H1 (cell line): ENCODE measurements around the gene GLIPR1. TPM values are rescaled to one million over a fixed set of nuclear protein-coding genes. Genes with fewer than 3 reads are reported as not detected.

Source experiments
- CTCF ChIA-PET: fragments of 300-600 bp; sonication (Branson Sonifier 250); formaldehyde crosslinking; loops from one replicate; lab custom pipeline; 2021; ENCODE audit not compliant: partially characterized antibody; lab: Charles Lee
- POLR2A ChIA-PET: fragments of 300-600 bp; sonication (Branson Sonifier 250); formaldehyde crosslinking; loops from one replicate; lab custom pipeline; 2021; ENCODE audit warnings: inconsistent platforms; ENCODE audit not compliant: partially characterized antibody; lab: Charles Lee
- DNase-seq, 2 experiments: peaks; one replicate each; pipeline versions ENCODE4 v3.0.0 to v3.0.0-alpha.2; 2010 to 2022; ENCODE audit warnings: low spot score in 2 of 2, low read depth in 1 of 2, mixed read lengths in 1 of 2
- FAIRE-seq: peaks from 2 replicates; lab custom pipeline; 2011; peaks lifted over from hg19 to GRCh38; lab: Jason Lieb, UNC
- H2AFZ ChIP-seq: 2 replicates; pipeline ENCODE4 v1.8.1; 2012; ENCODE audit warnings: low read length, inconsistent platforms
- H2AK5ac ChIP-seq: 2 replicates; pipeline ENCODE4 v1.6.1; 2013; ENCODE audit warnings: low read depth, low read length
- H2BK120ac ChIP-seq: replicated peaks from 2 replicates; pipeline ENCODE3; 2013; ENCODE audit warnings: low read depth, low read length, inconsistent platforms
- H2BK12ac ChIP-seq: 2 replicates; pipeline ENCODE4 v1.6.1; 2013; ENCODE audit warnings: low read depth, low read length
- H2BK15ac ChIP-seq: 2 replicates; pipeline ENCODE4 v1.6.1; 2013; ENCODE audit warnings: low read length
- H2BK20ac ChIP-seq: 2 replicates; pipeline ENCODE4 v1.6.1; 2013; ENCODE audit warnings: low read length
- H2BK5ac ChIP-seq: 2 replicates; pipeline ENCODE4 v1.6.1; 2013; ENCODE audit warnings: low read depth, low read length
- H3K14ac ChIP-seq: 2 replicates; pipeline ENCODE4 v1.6.1; 2013; ENCODE audit warnings: inconsistent platforms; ENCODE audit not compliant: insufficient read length
- H3K18ac ChIP-seq: 2 replicates; pipeline ENCODE4 v1.6.1; 2013; ENCODE audit warnings: low read length; ENCODE audit errors: extremely low read depth
- H3K23ac ChIP-seq: 2 replicates; pipeline ENCODE4 v1.6.1; 2013; ENCODE audit warnings: inconsistent platforms; ENCODE audit not compliant: insufficient read length
- H3K23me2 ChIP-seq: 2 replicates; pipeline ENCODE4 v1.6.1; 2013; ENCODE audit warnings: low read depth, low read length
- H3K27ac ChIP-seq: 2 replicates; pipeline ENCODE4 v1.6.1; 2011; ENCODE audit warnings: low read depth, low read length, inconsistent platforms
- H3K27me3 ChIP-seq, 4 experiments: replicated peaks in 1 of 4; 1 replicate in 1 of 4; 2 replicates in 3 of 4; pipeline versions ENCODE4 v1.6.1 to v1.8.1; 2011 to 2013; ENCODE audit warnings: low read length in 3 of 4, mild to moderate bottlenecking in 3 of 4, inconsistent platforms in 2 of 4, mixed read lengths in 2 of 4, moderate library complexity in 1 of 4; ENCODE audit not compliant: control insufficient read depth in 3 of 4, insufficient read depth in 3 of 4; ENCODE audit errors: extremely low read depth in 1 of 4
- H3K36me3 ChIP-seq, 4 experiments: 2 replicates each; pipeline versions ENCODE4 v1.6.1 to v1.8.1; 2011 to 2013; ENCODE audit warnings: mild to moderate bottlenecking in 4 of 4, low read length in 3 of 4, moderate library complexity in 2 of 4, control low read depth in 1 of 4, inconsistent platforms in 1 of 4; ENCODE audit not compliant: insufficient read depth in 4 of 4, control insufficient read depth in 2 of 4
- H3K4ac ChIP-seq: replicated peaks from 2 replicates; pipeline ENCODE3; 2013; ENCODE audit warnings: low read length, low read depth, mixed read lengths, inconsistent platforms; ENCODE audit not compliant: insufficient read length
- H3K4me1 ChIP-seq, 4 experiments: replicated peaks in 1 of 4; 1 replicate in 1 of 4; 2 replicates in 3 of 4; pipeline versions ENCODE4 v1.6.1 to v1.8.1; 2011 to 2013; ENCODE audit warnings: low read length in 3 of 4, inconsistent platforms in 2 of 4, mixed read lengths in 1 of 4; ENCODE audit not compliant: insufficient read depth in 4 of 4, control insufficient read depth in 3 of 4
- H3K4me2 ChIP-seq, 2 experiments: 2 replicates each; pipeline versions ENCODE4 v1.6.1 to v1.8.1; 2011 to 2013; ENCODE audit warnings: low read depth in 2 of 2, low read length in 2 of 2, control low read depth in 1 of 2, inconsistent platforms in 1 of 2, mild to moderate bottlenecking in 1 of 2; ENCODE audit not compliant: insufficient read depth in 1 of 2
- H3K4me3 ChIP-seq, 4 experiments: fragments of 200-600, 300-600 bp in 1 of 4; sonication (generic), shearing (Covaris generic), sonication (Bioruptor Twin) in 1 of 4; 2 replicates each; pipeline versions ENCODE4 v1.5.1 to v1.8.1; 2011 to 2016; ENCODE audit warnings: low read length in 4 of 4, low read depth in 3 of 4, control low read depth in 2 of 4, inconsistent platforms in 2 of 4, mild to moderate bottlenecking in 2 of 4, mixed read lengths in 1 of 4, moderate library complexity in 1 of 4; ENCODE audit not compliant: insufficient read depth in 2 of 4; ENCODE audit errors: extremely low read depth in 1 of 4
- H3K56ac ChIP-seq: replicated peaks from 2 replicates; pipeline ENCODE3; 2013; ENCODE audit warnings: low read depth, mild to moderate bottlenecking, mixed read lengths, low read length, inconsistent platforms; ENCODE audit not compliant: insufficient read length
- H3K79me1 ChIP-seq: 2 replicates; pipeline ENCODE4 v1.6.1; 2013; ENCODE audit warnings: low read depth, low read length, control low read depth
- H3K79me2 ChIP-seq, 2 experiments: 2 replicates each; pipeline versions ENCODE4 v1.6.1 to v1.8.1; 2012 to 2013; ENCODE audit warnings: low read length in 2 of 2, mild to moderate bottlenecking in 2 of 2, inconsistent platforms in 1 of 2; ENCODE audit not compliant: insufficient read depth in 2 of 2, control insufficient read depth in 1 of 2
- H3K9ac ChIP-seq, 4 experiments: replicated peaks in 1 of 4; 1 replicate in 1 of 4; 2 replicates in 3 of 4; pipeline versions ENCODE4 v1.6.1 to v1.8.1; 2011 to 2013; ENCODE audit warnings: low read depth in 3 of 4, low read length in 3 of 4, control low read depth in 2 of 4, mild to moderate bottlenecking in 2 of 4, moderate library complexity in 2 of 4, inconsistent platforms in 1 of 4; ENCODE audit errors: extremely low read depth in 1 of 4
- H3K9me3 ChIP-seq, 2 experiments: 2 replicates each; pipeline versions ENCODE4 v1.6.1 to v1.8.1; 2012 to 2013; ENCODE audit warnings: mild to moderate bottlenecking in 2 of 2, moderate library complexity in 2 of 2, control low read depth in 1 of 2, inconsistent platforms in 1 of 2, low read depth in 1 of 2, low read length in 1 of 2, mixed read lengths in 1 of 2; ENCODE audit not compliant: insufficient read depth in 2 of 2
- H4K20me1 ChIP-seq, 2 experiments: replicated peaks in 1 of 2; 2 replicates each; pipeline versions ENCODE3 to v1.8.1; 2011 to 2013; ENCODE audit warnings: inconsistent platforms in 2 of 2, low read length in 2 of 2, mild to moderate bottlenecking in 1 of 2; ENCODE audit not compliant: insufficient read depth in 2 of 2, control insufficient read depth in 1 of 2
- H4K5ac ChIP-seq: 2 replicates; pipeline ENCODE4 v1.6.1; 2013; ENCODE audit warnings: low read length, low read depth, mixed read lengths, inconsistent platforms; ENCODE audit not compliant: insufficient read length
- H4K8ac ChIP-seq: 2 replicates; pipeline ENCODE4 v1.8.0; 2013; ENCODE audit warnings: mild to moderate bottlenecking, moderate library complexity, low read length, inconsistent platforms; ENCODE audit not compliant: insufficient read depth; ENCODE audit errors: extremely low read depth
- H4K91ac ChIP-seq: replicated peaks from 2 replicates; pipeline ENCODE3; 2013; ENCODE audit warnings: low read length, mixed read lengths, inconsistent platforms; ENCODE audit not compliant: insufficient read length
- CBX5 ChIP-seq: fragments of 300-800, 300-1000 bp; sonication (generic); IDR thresholded peaks from 2 replicates; pipeline ENCODE4 v1.7.1; 2016; ENCODE audit warnings: antibody characterized with exemption, low read length, low read depth
- E2F6 ChIP-seq: IDR thresholded peaks from 2 replicates; pipeline ENCODE4 v1.6.1; 2012; ENCODE audit warnings: inconsistent platforms
- EP300 ChIP-seq, 2 experiments: IDR thresholded peaks; 1 replicate in 1 of 2; 2 replicates in 1 of 2; pipeline ENCODE4 v1.6.1; 2011 to 2012; ENCODE audit warnings: low read depth in 2 of 2, low read length in 2 of 2, mild to moderate bottlenecking in 2 of 2, borderline replicate concordance in 1 of 2, inconsistent platforms in 1 of 2, moderate library complexity in 1 of 2
- KDM1A ChIP-seq: fragments of 200-600, 300-600 bp; sonication (generic); IDR thresholded peaks from 2 replicates; pipeline ENCODE4 v1.7.1; 2016; ENCODE audit warnings: mild to moderate bottlenecking, low read length, borderline replicate concordance
- MAX ChIP-seq: IDR thresholded peaks from 2 replicates; pipeline ENCODE4 v1.6.1; 2012; ENCODE audit warnings: inconsistent platforms
- NRF1 ChIP-seq: IDR thresholded peaks from 2 replicates; pipeline ENCODE4 v1.6.1; 2011; ENCODE audit warnings: mild to moderate bottlenecking, low read depth, low read length, improper control_type of control experiment
- SP4 ChIP-seq: IDR thresholded peaks from 2 replicates; pipeline ENCODE4 v1.6.1; 2012; ENCODE audit warnings: low read length, inconsistent platforms
- WGBS, 2 experiments: shearing (Covaris generic) in 1 of 2; methylation state at CpG; one replicate each; pipeline versions ENCODE4 v1.1.6 to v1.1.7; 2013 to 2015; ENCODE audit warnings: low lambda C conversion rate in 2 of 2, mixed read lengths in 2 of 2, inconsistent platforms in 1 of 2, low coverage in 1 of 2, missing lambda C conversion rate in 1 of 2; ENCODE audit not compliant: insufficient replicate concordance in 2 of 2, insufficient coverage in 1 of 2, insufficient read length in 1 of 2; ENCODE audit errors: extremely low coverage in 1 of 2, missing lambda C conversion rate in 1 of 2; 5-methylcytosine and 5-hydroxymethylcytosine counted together
- polyA plus RNA-seq, 7 experiments: library from polyadenylated mRNA; depleted of rRNA in 3 of 7; stranded (reverse) in 5 of 7; unstranded in 2 of 7; fragments of >200 nt in 5 of 7; fragments of 200-250 nt in 2 of 7; gene quantifications; 1 replicate in 5 of 7; 2 replicates in 1 of 7; 4 replicates in 1 of 7; pipeline versions ENCODE4 v1.2.1 to v1.2.3, GENCODE V29; 2011 to 2013; ENCODE audit warnings: missing spikeins in 2 of 7, mixed read lengths in 2 of 7
- total RNA-seq: library from RNA; stranded (reverse); fragmentation: NEBNext Ultra II Directional; extraction: Animal tissue kit (Norgen Biotek cat#: 25700); gene quantifications from 2 replicates; pipeline ENCODE4 v1.2.1, GENCODE V29; 2021

GLIPR1 gene
- total and polyA plus RNA-seq, 2 of the 8 experiments (the other 6 are each of a cell fraction or from before 2014, with no cell fraction given) = 0.23 to 1.5 TPM

GRCh38 chr12:75471902-75472890 lies 8.4 kb upstream of the GLIPR1 start:
- Histone ChIP-seq H2BK20ac (no peak overlapping the region), H2AFZ (no peak overlapping the region), H3K4ac (no peak overlapping the region), H3K23ac (no peak overlapping the region), H3K23me2 (no peaks in the 10 kb centered on the region), H3K56ac (no peak overlapping the region), H3K4me3 (no peak overlapping the region), H3K9me3 (no peaks in the 10 kb centered on the region), H3K14ac (no peak overlapping the region), H3K36me3 (no peaks in the 10 kb centered on the region), H2BK5ac (no peak overlapping the region), H4K8ac (no peak overlapping the region), H2AK5ac (no peak overlapping the region), H3K9ac (no peak overlapping the region), H3K4me2 (no peak overlapping the region), H3K79me1 (no peaks in the 10 kb centered on the region), H3K27me3 (no peaks in the 10 kb centered on the region), H2BK12ac (no peak overlapping the region), H3K18ac (no peak overlapping the region), H3K79me2 (no peaks in the 10 kb centered on the region), H2BK15ac (no peak overlapping the region), H4K91ac (no peak overlapping the region), H4K20me1 (no peaks in the 10 kb centered on the region), H2BK120ac (no peak overlapping the region), H3K27ac (no peak overlapping the region), H3K4me1 (no peaks in the 10 kb centered on the region), H4K5ac (no peak overlapping the region)
- no peak for FAIRE-seq
- POLR2A ChIA-PET = interaction anchor here (1.0 to 1.4 kb wide), 2 partner anchors 12 to 25 kb away, joined by 4 read pairs; no protein-coding TSS in a partner anchor
- no peak for TF ChIP-seq E2F6
- no peak for TF ChIP-seq MAX
- TF ChIP-seq NRF1 = no peak
- TF ChIP-seq SP4 = no peak
- no peak for TF ChIP-seq EP300 (IDR thresholded peaks at IDR 0.05; ENCODE audit: borderline replicate concordance in 1 of 2, low read depth in 2 of 2, low read length in 2 of 2)
- TF ChIP-seq CBX5 = no peak
- TF ChIP-seq KDM1A = no peak
- no peak for DNase-seq
- CTCF ChIA-PET = interaction anchor here (0.5 to 1.3 kb wide), 2 partner anchors 12 to 324 kb away, joined by 3 to 4 read pairs; no protein-coding TSS in a partner anchor
- WGBS, 2 experiments = 93% methylated on average over 6 of the region's 6 CpGs; no CpG with 5 or more reads in 1 of the 2 experiments
